Pancreas (tissue), 10 donors: ENCODE data around the gene PASK. TPM values are rescaled to one million over a fixed set of nuclear protein-coding genes. Genes with fewer than 3 reads are reported as not detected.

Experiments used
- ATAC-seq, 4 donors: fragments of 200-7000 bp; cut with Tn5 transposase; one replicate each; pipeline versions ENCODE4 v1.8.0 to v1.9.1; 2020; ENCODE audit warnings: mild to moderate bottlenecking in 4 of 4, moderate library complexity in 4 of 4
- DNase-seq, 6 donors: peaks; one replicate each; pipeline ENCODE4 v3.0.0-alpha.2; 2020
- FAIRE-seq: peaks from 2 replicates; lab custom pipeline; 2012; peaks lifted over from hg19 to GRCh38; lab: Jason Lieb, UNC
- H3K27ac ChIP-seq, 4 donors: fragments of 200-600 bp; sonication (generic); 1 replicate in 3 of 4; 2 replicates in 1 of 4; pipeline versions ENCODE4 v1.5.0 to v1.8.0; 2020
- H3K27me3 ChIP-seq, 4 donors: fragments of 200-600 bp; one replicate each; pipeline ENCODE4 v1.8.0; 2021
- H3K36me3 ChIP-seq, 3 donors: fragments of 200-600 bp; sonication (generic) in 1 of 3; one replicate each; pipeline versions ENCODE4 v1.5.0 to v1.8.0; 2020 to 2021
- H3K4me1 ChIP-seq, 3 donors: fragments of 200-600 bp; one replicate each; pipeline ENCODE4 v1.8.0; 2021
- H3K4me3 ChIP-seq, 4 donors: fragments of 200-600 bp; sonication (generic) in 2 of 4; one replicate each; pipeline versions ENCODE4 v1.5.0 to v1.8.0; 2020 to 2021
- H3K9me3 ChIP-seq, 4 donors: fragments of 200-600 bp; one replicate each; pipeline ENCODE4 v1.8.0; 2021
- WGBS, 2 donors: extraction: QIAGEN DNeasy Blood & Tissue Kit; methylation state at CpG; one replicate each; pipeline ENCODE4 v1.1.7; 2013; 5-methylcytosine and 5-hydroxymethylcytosine counted together
- intact Hi-C, 3 donors: fragments of 100-400 bp; cut with DNase I; formaldehyde crosslinking; loops; one replicate each; pipeline versions ENCODE4 v1.11.1 to v1.14.2; 2022
- polyA plus RNA-seq, 2 donors: library from polyadenylated mRNA; stranded (reverse); fragments of 200-250 nt; gene quantifications; one replicate each; pipeline ENCODE4 v1.2.3, GENCODE V29; 2013
- total RNA-seq, 6 donors: library from RNA; stranded (reverse); fragmentation: NEBNext Ultra II Directional in 4 of 6; extraction: Animal tissue kit (Norgen Biotek cat#: 25700) in 4 of 6; gene quantifications; one replicate each; pipeline versions ENCODE4 v1.2.1 to v1.2.4, GENCODE V29; 2021 to 2023
- TF ChIP-seq, protein P1 (sequence below), 4 donors: fragments of 200-600 bp; sonication (generic) in 3 of 4; IDR thresholded peaks; one replicate each; pipeline versions ENCODE4 v1.5.0 to v1.8.0; 2021; ENCODE audit warnings: antibody characterized with exemption in 4 of 4
- donor health status: healthy with polysubstance abuse.
- donor health status: DM: no; HTN: no; CAD: no; lungs with moderate emphysema.
- donor health status: DM: no; HTN: no; CAD: no.
- donor health status: control.
- donor health status: control.
- donor health status: Bipolar disorder and iron deficiency.
- donor health status: DM: yes; HTN: yes; CAD: no.
- donor health status: DM: no; HTN: no; CAD: no.
- donor health status: DM: no; HTN: no; CAD: no.
- donor health status: DM: yes; HTN: yes; CAD: no.

Gene PASK
- total and polyA plus RNA-seq, 8 donors = 3.7 to 14.5 (median 9.2) TPM

DNA sequence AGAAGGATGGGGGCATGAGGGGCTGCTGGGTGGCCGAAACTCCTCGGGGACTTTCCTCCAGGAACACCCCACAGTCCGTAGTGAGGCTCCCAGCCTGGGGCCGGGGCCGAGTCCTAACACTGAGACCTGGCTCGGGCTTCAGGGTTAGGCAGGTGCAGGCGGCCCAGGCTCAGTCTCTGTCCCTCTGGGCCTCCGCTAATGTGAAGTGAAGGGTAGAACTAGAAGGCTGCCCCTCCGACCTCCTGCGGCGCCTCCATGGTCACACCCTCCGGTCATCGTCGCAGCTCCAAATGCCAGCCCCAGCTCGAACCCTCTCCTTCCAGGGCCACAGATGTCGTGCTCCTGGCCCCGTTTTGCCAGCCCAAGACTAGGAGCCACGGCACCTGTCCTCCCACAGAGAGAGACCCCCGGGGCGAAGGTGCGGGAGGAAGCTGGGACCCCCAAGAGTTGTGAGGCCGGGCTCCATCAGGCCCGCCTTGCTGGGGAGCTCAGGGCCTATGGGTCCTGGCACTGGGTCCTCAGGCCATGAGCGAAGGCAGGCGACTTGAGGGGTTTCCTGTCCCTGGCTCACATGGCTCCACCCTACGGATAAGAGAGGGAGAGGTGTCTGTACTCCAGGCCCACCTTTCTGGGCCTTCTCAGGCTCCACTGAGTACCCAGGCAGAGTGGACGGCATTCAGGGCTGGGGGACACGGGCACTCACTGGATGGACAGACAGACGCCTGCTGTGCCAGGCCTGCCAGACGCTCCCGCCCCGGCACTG is 40.0 kb upstream of the PASK start:
- FAIRE-seq = no peak
- Histone ChIP-seq H3K36me3 (no peaks in the 10 kb centered on the region), H3K4me3 (no peak overlapping the region), H3K27me3 (no peaks in the 10 kb centered on the region), H3K27ac (no peak overlapping the region), H3K4me1 (no peaks in the 10 kb centered on the region), H3K9me3 (no peaks in the 10 kb centered on the region)
- TF ChIP-seq, protein P1, sequence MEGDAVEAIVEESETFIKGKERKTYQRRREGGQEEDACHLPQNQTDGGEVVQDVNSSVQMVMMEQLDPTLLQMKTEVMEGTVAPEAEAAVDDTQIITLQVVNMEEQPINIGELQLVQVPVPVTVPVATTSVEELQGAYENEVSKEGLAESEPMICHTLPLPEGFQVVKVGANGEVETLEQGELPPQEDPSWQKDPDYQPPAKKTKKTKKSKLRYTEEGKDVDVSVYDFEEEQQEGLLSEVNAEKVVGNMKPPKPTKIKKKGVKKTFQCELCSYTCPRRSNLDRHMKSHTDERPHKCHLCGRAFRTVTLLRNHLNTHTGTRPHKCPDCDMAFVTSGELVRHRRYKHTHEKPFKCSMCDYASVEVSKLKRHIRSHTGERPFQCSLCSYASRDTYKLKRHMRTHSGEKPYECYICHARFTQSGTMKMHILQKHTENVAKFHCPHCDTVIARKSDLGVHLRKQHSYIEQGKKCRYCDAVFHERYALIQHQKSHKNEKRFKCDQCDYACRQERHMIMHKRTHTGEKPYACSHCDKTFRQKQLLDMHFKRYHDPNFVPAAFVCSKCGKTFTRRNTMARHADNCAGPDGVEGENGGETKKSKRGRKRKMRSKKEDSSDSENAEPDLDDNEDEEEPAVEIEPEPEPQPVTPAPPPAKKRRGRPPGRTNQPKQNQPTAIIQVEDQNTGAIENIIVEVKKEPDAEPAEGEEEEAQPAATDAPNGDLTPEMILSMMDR (IDR thresholded peaks at IDR 0.05) = no peak
- no peak for ATAC-seq
- intact Hi-C loops = no loop called here
- no peak for DNase-seq
- 86% methylated on average over 30 to 32 of the region's 32 CpGs for WGBS, 2 donors

DNA sequence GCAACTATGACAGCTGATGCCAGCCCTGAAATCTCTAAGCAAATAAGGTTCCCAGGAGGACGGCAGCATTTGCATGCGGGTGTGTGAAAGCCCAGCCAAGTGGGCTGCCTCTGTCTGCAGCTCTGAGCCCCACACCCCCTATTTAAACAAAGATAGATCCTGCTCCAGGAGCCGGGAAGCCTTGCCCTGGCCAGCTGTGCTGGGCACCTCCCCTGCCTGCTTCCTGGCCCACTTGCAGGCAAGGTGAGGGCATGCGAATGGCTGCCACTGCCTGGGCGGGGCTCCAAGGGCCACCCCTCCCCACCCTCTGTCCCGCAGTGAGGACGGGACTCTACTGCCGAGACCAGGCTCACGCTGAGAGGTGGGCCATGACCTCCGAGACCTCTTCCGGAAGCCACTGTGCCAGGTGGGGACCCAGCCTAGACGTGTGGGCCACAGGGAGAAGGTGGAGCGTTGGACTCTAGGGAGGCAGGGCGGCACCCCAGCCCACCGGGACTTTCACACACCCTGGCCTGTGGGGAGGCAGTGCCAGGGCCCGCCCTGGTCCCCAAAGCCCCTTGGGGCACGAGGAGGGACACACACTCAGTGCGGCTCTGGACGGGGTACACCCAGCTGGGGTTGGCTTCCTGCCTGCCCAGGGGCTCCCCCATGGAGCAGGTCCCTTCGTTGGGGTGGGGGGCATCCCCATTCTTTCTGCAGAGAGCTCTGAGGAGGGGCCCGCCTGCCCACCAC is 39.3 kb upstream of the PASK start, which contains the start of gene ANO7:
TSS of gene ANO7 (plus strand) at position 317 of the 732 bp plus-strand sequence. CDS start 1,387 bp downstream, outside the sequence.
- intact Hi-C loops = no loop called here

DNA sequence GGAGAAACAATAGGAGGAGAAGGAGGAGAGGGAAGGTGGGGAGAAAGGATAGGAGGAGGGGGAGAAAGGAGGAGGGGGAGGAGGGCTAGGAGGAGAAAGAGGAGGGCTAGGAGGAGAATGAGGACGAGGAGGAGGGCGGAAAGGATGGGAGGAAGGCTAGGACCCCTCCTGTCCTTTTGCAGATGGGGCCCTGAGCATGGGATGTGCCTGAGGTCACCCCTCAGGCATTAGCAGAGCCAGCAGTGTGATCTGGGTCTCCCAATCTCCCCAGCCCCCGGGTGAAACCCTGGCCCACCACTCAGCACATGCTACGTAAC is 38.6 kb upstream of the PASK start:
- Histone ChIP-seq H3K9me3 (no peaks in the 10 kb centered on the region), H3K27ac (no peak overlapping the region), H3K4me3 (no peak overlapping the region), H3K27me3 (no peaks in the 10 kb centered on the region), H3K4me1 (no peaks in the 10 kb centered on the region), H3K36me3 (no peaks in the 10 kb centered on the region)
- DNase-seq (no peak), FAIRE-seq (no peak), ATAC-seq (no peak)
- WGBS, 2 donors = 60 to 70% methylated on average over 4 of the region's 4 CpGs
- intact Hi-C loops = no loop called here
- TF ChIP-seq, protein P1 (IDR thresholded peaks at IDR 0.05) = no peak

More for the DNA sequence above, 39.3 kb upstream of the PASK start, which contains the start of gene ANO7:
- FAIRE-seq (no peak), ATAC-seq (peak in 2 of 4 donors; percentile 42 to 67), DNase-seq (peak in 1 of 6 donors; percentile 68)
- TF ChIP-seq, protein P1 (IDR thresholded peaks at IDR 0.05) = no peak
- WGBS, 2 donors = 58 to 63% methylated on average over 20 to 21 of the region's 21 CpGs
- Histone ChIP-seq H3K4me3 (no peak within 1 kb of the TSS), H3K27ac (no peak within 1 kb of the TSS), H3K36me3 (no peaks in the 10 kb centered on the region), H3K4me1 (no peaks in the 10 kb centered on the region), H3K9me3 (no peaks in the 10 kb centered on the region), H3K27me3 (no peaks in the 10 kb centered on the region)

DNA sequence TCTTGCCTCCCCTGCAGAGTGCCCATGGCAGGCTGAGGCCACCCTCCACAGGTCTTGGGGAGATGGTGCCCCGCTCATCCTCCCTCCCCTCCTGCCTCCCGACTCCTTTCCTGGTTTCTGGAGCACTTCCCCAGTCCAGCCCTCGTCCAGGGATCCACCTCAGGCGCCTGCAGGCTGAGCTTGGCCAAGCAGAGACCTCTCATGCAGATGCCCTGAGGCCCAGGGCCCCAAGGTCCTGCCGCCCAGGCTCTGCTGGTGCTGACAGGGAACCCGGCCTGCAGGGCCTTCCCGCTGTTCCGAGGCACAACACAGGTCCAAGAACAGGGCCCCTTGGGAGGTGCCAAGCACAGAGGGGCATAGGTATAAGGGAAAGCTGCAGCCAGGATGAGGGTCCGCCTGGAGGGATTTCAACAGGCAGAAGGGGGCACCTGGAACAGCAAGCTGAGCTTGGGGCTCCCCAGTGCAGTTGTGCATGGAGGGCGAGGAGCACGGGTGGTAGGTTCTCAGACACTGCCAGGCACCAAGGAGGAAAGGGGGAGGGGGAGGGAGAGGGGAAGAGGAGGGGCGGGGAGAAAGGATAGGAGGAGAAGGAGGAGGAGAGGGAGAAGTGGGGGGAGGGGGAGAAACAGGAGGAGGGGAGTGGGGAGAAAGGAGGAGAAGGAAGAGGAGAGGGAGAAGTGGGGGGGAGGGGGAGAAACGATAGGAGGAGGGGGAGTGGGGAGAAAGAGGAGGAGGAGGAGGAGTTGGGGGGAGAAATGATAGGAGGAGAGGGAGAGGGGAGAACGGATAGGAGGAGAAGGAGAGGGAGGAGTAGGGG is 38.0 kb upstream of the PASK start:
- intact Hi-C loops = no loop called here
- H3K4me1 ChIP-seq = no peaks in the 10 kb centered on the region
- TF ChIP-seq, protein P1 (IDR thresholded peaks at IDR 0.05) = no peak
- FAIRE-seq = no peak
- no peak overlapping the region for H3K27ac ChIP-seq
- ATAC-seq = no peak
- 49 to 57% methylated on average over 14 of the region's 14 CpGs for WGBS, 2 donors
- H3K36me3 ChIP-seq = no peaks in the 10 kb centered on the region
- no peak overlapping the region for H3K4me3 ChIP-seq
- H3K27me3 ChIP-seq = no peaks in the 10 kb centered on the region
- no peaks in the 10 kb centered on the region for H3K9me3 ChIP-seq
- peak in 1 of 6 donors; percentile 68 for DNase-seq
